Measurements from ENCODE around the gene ADAM22.

- no peak for TF ChIP-seq CTCF (IDR thresholded peaks at IDR 0.05)
- TF ChIP-seq POLR2A (IDR thresholded peaks at IDR 0.05), result no peak
Measured at GRCh38 chr7:88239852-88240251, 305.8 kb downstream of the ADAM22 start.
